ENCODE data around the gene ASXL3.
A peak's percentile ranks its signal among the peaks of the same experiment; 100 is the strongest.

The ASXL3 gene

DNA sequence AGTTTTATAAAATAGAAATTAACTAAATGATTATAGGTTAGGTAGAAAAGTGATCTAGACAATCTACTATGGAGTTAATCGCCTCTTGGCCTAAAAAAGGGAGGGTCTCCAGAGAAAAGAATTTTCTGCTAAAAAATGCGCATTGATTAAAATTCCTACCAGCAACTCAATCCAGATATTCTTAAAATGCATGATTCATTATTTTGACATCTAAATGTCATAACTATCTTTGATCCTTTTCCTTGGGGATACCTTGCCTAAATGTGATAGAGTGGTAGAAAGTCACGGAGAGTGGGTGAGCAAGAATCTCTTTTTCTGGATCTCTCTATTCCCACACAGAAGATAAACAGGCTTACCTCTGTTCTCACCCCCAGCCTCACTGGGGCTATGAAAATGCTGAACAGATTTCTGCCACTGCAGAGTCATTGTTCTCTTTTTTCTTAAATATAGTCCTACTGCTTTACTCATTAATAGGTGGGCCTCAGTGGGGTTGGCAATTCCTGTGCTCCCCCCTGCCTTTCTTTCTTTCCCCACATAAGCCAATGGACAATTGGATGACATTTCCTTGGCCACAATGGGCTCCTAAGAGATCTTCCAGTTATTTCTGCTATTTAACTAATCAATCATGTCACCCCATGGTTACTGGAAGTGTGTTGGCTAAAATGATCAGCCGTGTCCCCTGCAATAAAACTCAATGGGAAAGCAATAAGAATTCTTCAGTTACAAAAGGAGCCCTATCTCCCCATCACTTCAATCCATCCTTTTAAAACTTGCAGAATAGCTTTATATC, 5.8 kb upstream of the ASXL3 start:
- H3K4me3 ChIP-seq (replicated peaks in 1 of 2; ENCODE audit: low read depth in 2 of 2, low read length in 2 of 2), result no peak overlapping the region
- TF ChIP-seq, protein P1, sequence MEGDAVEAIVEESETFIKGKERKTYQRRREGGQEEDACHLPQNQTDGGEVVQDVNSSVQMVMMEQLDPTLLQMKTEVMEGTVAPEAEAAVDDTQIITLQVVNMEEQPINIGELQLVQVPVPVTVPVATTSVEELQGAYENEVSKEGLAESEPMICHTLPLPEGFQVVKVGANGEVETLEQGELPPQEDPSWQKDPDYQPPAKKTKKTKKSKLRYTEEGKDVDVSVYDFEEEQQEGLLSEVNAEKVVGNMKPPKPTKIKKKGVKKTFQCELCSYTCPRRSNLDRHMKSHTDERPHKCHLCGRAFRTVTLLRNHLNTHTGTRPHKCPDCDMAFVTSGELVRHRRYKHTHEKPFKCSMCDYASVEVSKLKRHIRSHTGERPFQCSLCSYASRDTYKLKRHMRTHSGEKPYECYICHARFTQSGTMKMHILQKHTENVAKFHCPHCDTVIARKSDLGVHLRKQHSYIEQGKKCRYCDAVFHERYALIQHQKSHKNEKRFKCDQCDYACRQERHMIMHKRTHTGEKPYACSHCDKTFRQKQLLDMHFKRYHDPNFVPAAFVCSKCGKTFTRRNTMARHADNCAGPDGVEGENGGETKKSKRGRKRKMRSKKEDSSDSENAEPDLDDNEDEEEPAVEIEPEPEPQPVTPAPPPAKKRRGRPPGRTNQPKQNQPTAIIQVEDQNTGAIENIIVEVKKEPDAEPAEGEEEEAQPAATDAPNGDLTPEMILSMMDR (IDR thresholded peaks at IDR 0.05; ENCODE audit: low read depth, low read length), result no peak
- no peak for DNase-seq (ENCODE audit: low read depth in 2 of 2)

DNA sequence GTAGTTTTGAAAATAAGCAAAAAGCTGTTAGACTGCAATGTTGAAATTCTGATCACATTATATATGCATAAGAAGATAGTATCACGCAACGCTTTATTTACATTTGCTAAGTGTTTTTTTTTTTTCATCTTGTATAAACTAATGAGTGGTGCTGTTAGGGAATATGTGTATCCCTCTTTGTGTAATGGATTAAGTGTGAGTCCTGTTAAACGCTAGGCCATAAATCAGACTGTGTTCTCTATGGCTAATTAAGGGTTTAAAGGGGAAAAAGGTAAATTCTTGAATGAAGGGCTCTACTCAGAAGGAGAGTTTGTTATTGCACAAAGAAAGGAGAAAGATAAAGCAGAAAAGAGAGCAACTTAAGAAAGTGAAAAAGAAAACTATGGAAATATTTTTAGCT, 4.8 kb upstream of the ASXL3 start:
- no peak for DNase-seq (ENCODE audit: low read depth in 2 of 2)
- TF ChIP-seq, protein P1 (IDR thresholded peaks at IDR 0.05; ENCODE audit: low read depth, low read length), result no peak

DNA sequence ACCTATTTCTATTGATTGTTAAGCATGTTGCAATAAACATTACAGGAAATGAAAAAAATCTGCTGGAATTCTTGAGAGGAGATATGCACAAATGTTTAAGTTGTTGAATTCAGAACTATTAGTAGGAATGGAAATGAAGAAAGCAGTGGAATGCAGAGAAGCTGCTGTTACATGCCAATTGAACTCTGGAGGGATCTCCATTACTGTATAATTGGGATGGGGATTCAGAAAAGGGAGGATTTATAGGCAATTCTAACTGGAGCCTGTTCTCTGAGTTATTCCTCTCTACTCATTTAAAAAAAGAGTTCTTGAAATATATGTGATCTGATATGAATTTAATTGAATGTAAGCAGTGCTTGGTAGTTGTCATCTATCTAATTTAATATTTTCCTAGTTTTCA, 2.6 kb upstream of the ASXL3 start:
- H3K4me3 ChIP-seq (replicated peaks in 1 of 2; ENCODE audit: low read depth in 2 of 2, low read length in 2 of 2), result no peak overlapping the region
- DNase-seq (ENCODE audit: low read depth in 2 of 2), result no peak
- TF ChIP-seq, protein P1 (IDR thresholded peaks at IDR 0.05; ENCODE audit: low read depth, low read length), result no peak

More for the DNA sequence above, 4.8 kb upstream of the ASXL3 start:
- no peak overlapping the region for H3K4me3 ChIP-seq (replicated peaks in 1 of 2; ENCODE audit: low read depth in 2 of 2, low read length in 2 of 2)

DNA sequence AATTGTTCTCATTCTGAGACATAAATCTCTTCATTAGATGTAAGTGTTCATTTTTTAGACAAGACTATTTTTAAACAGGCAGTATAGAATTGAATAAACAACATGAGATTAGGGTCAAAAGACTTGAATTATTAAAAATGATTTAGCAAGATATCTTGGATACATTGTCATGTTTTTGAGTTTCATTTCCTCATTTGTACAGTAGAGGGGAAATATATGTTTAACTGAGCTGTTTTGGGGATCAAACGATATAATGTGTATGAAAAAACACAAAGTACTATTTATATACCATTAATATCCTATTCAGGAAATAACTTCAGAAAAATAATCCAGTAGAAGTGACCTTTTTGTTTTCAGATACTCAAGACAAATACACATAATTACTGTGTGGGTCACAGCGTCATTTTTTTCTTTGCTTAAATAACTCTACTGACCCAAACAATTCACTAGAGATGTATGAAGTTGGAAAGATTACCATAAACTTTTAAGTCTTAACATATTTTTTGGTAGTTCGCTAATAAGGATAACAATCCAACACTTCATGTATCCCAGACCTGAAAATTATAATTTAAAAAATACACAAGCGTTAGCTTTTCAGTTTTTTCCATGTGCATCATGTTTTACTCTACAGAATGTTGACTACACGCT, 896 bp upstream of the ASXL3 start:
- no peak overlapping the region for H3K4me3 ChIP-seq (replicated peaks in 1 of 2; ENCODE audit: low read depth in 2 of 2, low read length in 2 of 2)
- TF ChIP-seq, protein P1 (IDR thresholded peaks at IDR 0.05; ENCODE audit: low read depth, low read length), result no peak

DNA sequence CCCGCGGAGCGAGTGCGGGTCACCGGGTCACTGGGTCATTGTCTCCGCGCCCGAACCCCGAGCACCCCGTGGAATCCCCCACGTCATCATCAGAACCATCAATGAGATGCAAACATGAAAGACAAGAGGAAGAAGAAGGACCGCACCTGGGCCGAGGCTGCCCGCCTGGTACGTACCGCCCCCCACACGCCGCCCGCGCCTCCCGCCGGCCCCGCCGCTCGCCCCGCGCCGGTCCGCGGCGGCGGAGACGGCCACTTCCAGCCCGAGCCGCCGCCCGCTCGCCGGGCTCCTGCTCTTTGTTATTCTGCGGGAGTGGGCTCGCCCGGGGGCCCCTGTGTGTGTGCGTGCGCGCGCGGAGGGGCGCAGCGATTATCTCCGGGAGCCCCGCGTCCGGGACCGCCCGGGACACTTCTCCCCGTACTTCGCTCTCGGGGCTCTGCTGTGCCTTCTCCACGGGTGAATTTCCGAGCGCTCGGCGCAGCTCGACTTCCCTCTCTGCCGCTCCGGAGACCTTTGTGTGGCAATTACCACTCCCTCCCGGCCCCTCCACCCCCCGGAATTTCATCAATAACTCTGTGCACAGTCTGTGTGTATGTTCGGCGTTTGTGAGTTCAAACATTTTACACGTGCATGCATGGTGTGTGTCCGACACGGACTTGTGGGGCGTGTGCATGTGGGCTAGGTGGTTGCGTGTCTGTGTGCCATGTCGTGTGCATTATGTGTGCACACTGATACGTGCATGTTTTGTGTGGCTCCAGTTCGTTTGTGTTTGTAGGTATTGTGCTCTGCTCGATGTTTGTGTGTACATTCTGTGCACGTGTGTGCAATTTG, 714 bp downstream of the ASXL3 start:
- peak overlapping the region; percentile 40 to 45 for H3K4me3 ChIP-seq (replicated peaks in 1 of 2; ENCODE audit: low read depth in 2 of 2, low read length in 2 of 2)
- DNase-seq (ENCODE audit: low read depth in 2 of 2), result no peak
- TF ChIP-seq, protein P1 (IDR thresholded peaks at IDR 0.05; ENCODE audit: low read depth, low read length), result no peak

More for the DNA sequence above, 896 bp upstream of the ASXL3 start:
- DNase-seq (ENCODE audit: low read depth in 2 of 2), result no peak

DNA sequence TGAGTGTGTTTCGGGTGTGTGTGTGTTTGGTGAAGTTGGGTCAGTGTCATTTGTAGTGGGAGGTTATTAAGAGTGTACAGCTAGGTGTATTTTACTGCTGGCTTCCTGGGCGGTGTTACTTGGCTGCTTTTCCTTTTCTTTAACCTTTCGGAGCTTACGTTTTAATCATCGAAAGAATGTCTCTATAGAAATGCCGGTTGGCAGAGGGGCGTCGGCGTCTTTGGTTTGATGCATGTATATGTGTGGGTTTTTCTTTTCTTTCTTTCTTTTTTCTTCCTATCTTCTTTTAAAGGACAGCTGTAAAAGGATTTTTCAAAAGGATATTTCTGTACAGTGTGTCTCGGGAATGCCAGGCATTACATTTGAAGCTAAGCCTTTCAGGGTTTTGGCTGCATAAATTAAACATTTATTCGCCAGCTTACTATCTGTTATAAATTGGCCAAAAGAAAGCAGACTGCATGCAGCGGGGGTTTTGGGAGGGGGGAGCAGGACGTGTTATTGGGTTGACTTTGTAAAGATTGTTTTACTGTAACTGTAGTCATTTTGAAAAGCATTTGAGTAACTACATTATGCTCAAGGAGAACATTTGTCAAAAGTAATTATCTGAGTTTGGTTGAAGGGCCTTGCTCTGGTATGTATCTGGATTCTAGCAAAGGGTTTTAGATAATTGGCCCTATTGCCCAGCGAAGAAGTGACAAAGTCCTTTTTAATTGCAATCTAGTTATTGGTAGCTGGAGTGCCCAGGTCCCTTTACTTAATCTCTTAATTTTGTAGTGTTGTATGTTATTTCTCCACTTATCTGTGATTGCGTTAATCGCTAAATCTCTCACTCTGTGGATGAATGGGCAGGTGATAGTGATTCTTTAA, 1.6 kb downstream of the ASXL3 start:
- H3K4me3 ChIP-seq (replicated peaks in 1 of 2; ENCODE audit: low read depth in 2 of 2, low read length in 2 of 2), result no peak overlapping the region
- no peak for DNase-seq (ENCODE audit: low read depth in 2 of 2)
- TF ChIP-seq, protein P1 (IDR thresholded peaks at IDR 0.05; ENCODE audit: low read depth, low read length), result no peak

Measured in cardiac fibroblast (primary cell).